HEK293T (cell line): ENCODE results near the gene TAL1.

ENCODE experiments used
- ARNT ChIP-seq: fragments of 450-650 bp; IDR thresholded peaks from 2 replicates; pipeline ENCODE4 v1.6.1; 2017; ENCODE audit warnings: mild to moderate bottlenecking
- BHLHE40 ChIP-seq: fragments of 450-650 bp; IDR thresholded peaks from 2 replicates; pipeline ENCODE4 v1.6.1; 2016; ENCODE audit warnings: mild to moderate bottlenecking, moderate library complexity, borderline replicate concordance
- CTBP1 ChIP-seq: fragments of 450-650 bp; IDR thresholded peaks from 2 replicates; pipeline ENCODE4 v1.6.1; 2016; ENCODE audit warnings: borderline replicate concordance
- ELF4 ChIP-seq: fragments of 450-650 bp; IDR thresholded peaks from 2 replicates; pipeline ENCODE4 v1.6.1; 2017; ENCODE audit warnings: antibody characterized with exemption
- FOXK2 ChIP-seq: fragments of 450-650 bp; IDR thresholded peaks from 2 replicates; pipeline ENCODE4 v1.6.1; 2016; ENCODE audit warnings: mild to moderate bottlenecking
- HDGF ChIP-seq: fragments of 450-650 bp; IDR thresholded peaks from 2 replicates; pipeline ENCODE4 v1.6.1; 2017; ENCODE audit warnings: antibody characterized with exemption, borderline replicate concordance
- NFRKB ChIP-seq: fragments of 450-650 bp; IDR thresholded peaks from 2 replicates; pipeline ENCODE4 v1.6.1; 2016; ENCODE audit warnings: mild to moderate bottlenecking, moderate library complexity
- SP1 ChIP-seq: fragments of 450-650 bp; IDR thresholded peaks from 2 replicates; pipeline ENCODE4 v1.6.1; 2017
- SUZ12 ChIP-seq: fragments of 450-650 bp; IDR thresholded peaks from 2 replicates; pipeline ENCODE4 v1.6.1; 2016; ENCODE audit warnings: mild to moderate bottlenecking
- TARDBP ChIP-seq: fragments of 450-650 bp; IDR thresholded peaks from 2 replicates; pipeline ENCODE4 v1.6.1; 2016

DNA sequence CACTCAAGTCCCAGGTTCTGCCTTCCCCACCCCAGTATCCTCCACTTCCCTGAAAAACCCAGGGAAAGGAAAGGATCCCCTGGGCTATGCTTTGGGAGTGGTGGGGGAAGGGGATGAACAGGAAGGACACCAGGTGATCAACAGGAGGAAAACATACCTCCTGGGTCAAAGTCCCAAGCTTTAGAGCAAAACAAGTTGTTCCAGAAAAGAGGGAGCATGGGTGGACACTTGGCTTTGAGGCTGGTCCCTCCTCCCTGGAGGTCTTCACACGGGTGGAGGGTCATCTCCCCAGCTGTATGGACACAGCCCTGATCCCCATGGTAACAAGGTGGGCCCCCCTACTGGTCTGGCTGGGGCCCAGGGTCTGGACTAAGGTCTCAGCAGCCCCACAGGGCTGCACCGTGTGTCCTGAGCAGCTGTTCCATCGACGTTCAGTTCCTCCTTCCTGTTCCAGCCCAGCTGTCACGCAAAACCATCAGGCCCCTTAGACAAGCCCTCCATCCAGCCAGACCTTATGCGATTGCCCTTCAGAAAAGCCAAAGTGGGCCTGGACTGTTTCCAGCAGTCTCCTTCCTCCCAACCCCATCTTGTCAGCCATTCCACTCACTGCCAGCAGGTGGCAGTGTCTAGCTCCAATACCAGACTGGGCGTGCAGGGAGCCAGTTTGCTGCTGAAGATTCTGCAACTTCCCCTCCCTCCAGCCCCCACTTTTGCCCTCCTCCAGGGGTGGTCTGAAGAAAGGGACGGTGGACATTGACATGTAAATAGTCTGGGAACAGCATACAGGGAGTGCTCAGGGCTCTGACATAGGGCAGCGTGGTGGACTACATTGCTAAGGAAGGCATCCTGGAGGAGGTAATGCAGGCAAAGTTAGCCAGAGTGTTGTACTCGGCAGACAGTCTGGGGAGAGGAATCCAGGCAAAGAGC, 39.3 kb downstream of the TAL1 start:
- TF ChIP-seq CTBP1 (no peak), TARDBP (no peak), SP1 (no peak), NFRKB (no peak), SUZ12 (no peak), HDGF (no peak), ARNT (no peak), FOXK2 (no peak), BHLHE40 (no peak), ELF4 (no peak)
